NB4 (cell line): ENCODE results near the gene ANKFN1.

Experiments used
- CTCF ChIP-seq: IDR thresholded peaks from one replicate; pipeline ENCODE4 v1.5.1; 2012; ENCODE audit warnings: low read depth, low read length
- POLR2A ChIP-seq: IDR thresholded peaks from 2 replicates; pipeline ENCODE4 v1.6.1; 2011; ENCODE audit warnings: mild to moderate bottlenecking; ENCODE audit not compliant: insufficient read length; ENCODE audit errors: extremely low read depth

- peak; percentile 30 for TF ChIP-seq CTCF
- no peak for TF ChIP-seq POLR2A
Observed at GRCh38 chr17:56231693-56232092, 78.4 kb downstream of the ANKFN1 start.
